ENCODE data around the gene CYP26B1. TPM values are rescaled to one million over a fixed set of nuclear protein-coding genes. Genes with fewer than 3 reads are reported as not detected.
A peak's percentile ranks its signal among the peaks of the same experiment; 100 is the strongest.

CYP26B1 gene
- polyA plus RNA-seq, 1 donor (not counting 4 experiments of a cell fraction or from before 2014, with no cell fraction given) = 1.2 TPM

- DNase-seq (ENCODE audit: low read depth, low spot score) = no peak
- Histone ChIP-seq H3K36me3 (ENCODE audit: control insufficient read depth in 2 of 2, extremely low read depth in 1 of 2, insufficient read depth in 2 of 2, low read length in 2 of 2) (no peaks in the 10 kb centered on the region), H3K4me1 (ENCODE audit: control insufficient read depth, extremely low read depth, insufficient read depth, low read length) (no peaks in the 10 kb centered on the region), H3K9ac (ENCODE audit: control insufficient read depth, extremely low read depth, insufficient read depth, low read length) (no peak overlapping the region), H3K9me1 (ENCODE audit: control insufficient read depth, extremely low read depth, insufficient read depth, low read length) (no peaks in the 10 kb centered on the region), H3K9me3 (ENCODE audit: control insufficient read depth, low read depth, low read length) (no peaks in the 10 kb centered on the region), H3K4me2 (ENCODE audit: control insufficient read depth, extremely low read depth, insufficient read depth, low read depth, low read length) (no peak overlapping the region), H3K4me3 (ENCODE audit: control insufficient read depth in 2 of 3, extremely low read depth in 1 of 3, insufficient read depth in 2 of 3, low read depth in 1 of 3, low read length in 3 of 3) (no peak overlapping the region), H2AFZ (ENCODE audit: control insufficient read depth, low read length) (no peak overlapping the region), H3K27me3 (ENCODE audit: control insufficient read depth, extremely low read depth, insufficient read depth, low read length) (peaks cover 19% of the 10 kb centered on the region), H3K27ac (ENCODE audit: control insufficient read depth, insufficient read depth, low read length) (no peak overlapping the region), H3K79me2 (ENCODE audit: control insufficient read depth, insufficient read depth, low read length) (no peaks in the 10 kb centered on the region), H4K20me1 (ENCODE audit: control insufficient read depth, extremely low read depth, insufficient read depth, low read length) (no peaks in the 10 kb centered on the region)
- TF ChIP-seq EZH2 (IDR thresholded peaks at IDR 0.05; ENCODE audit: low read length) (no peak), CTCF (optimal IDR thresholded peaks at IDR 0.05 in 1 of 3, IDR thresholded peaks at IDR 0.05 in 1 of 3, conservative IDR thresholded peaks at IDR 0.05 in 1 of 3; ENCODE audit: extremely low read depth in 1 of 3, insufficient read depth in 2 of 3, low read length in 3 of 3) (no peak)
- dilution Hi-C loops (cut with MboI; ENCODE audit: extremely low pct_ligation_motif_present, low sequenced_read_pairs) = no loop called here
- no peak for FAIRE-seq
These were observed 8.1 kb upstream of the CYP26B1 start for GRCh38 chr2:72155737-72156136.

- no peak for DNase-seq (ENCODE audit: low read depth, low spot score)
- H3K9ac ChIP-seq (ENCODE audit: control insufficient read depth, extremely low read depth, insufficient read depth, low read length) = no peak overlapping the region
- H2AFZ ChIP-seq (ENCODE audit: control insufficient read depth, low read length) = no peak overlapping the region
- peaks cover under 1% of the 10 kb centered on the region for H3K4me1 ChIP-seq (ENCODE audit: control insufficient read depth, extremely low read depth, insufficient read depth, low read length)
- H3K79me2 ChIP-seq (ENCODE audit: control insufficient read depth, insufficient read depth, low read length) = no peaks in the 10 kb centered on the region
- H3K36me3 ChIP-seq (ENCODE audit: control insufficient read depth in 2 of 2, extremely low read depth in 1 of 2, insufficient read depth in 2 of 2, low read length in 2 of 2) = no peaks in the 10 kb centered on the region
- H4K20me1 ChIP-seq (ENCODE audit: control insufficient read depth, extremely low read depth, insufficient read depth, low read length) = no peaks in the 10 kb centered on the region
- TF ChIP-seq EZH2 (IDR thresholded peaks at IDR 0.05; ENCODE audit: low read length) = peak; percentile 38
- no peak for TF ChIP-seq CTCF (optimal IDR thresholded peaks at IDR 0.05 in 1 of 3, IDR thresholded peaks at IDR 0.05 in 1 of 3, conservative IDR thresholded peaks at IDR 0.05 in 1 of 3; ENCODE audit: extremely low read depth in 1 of 3, insufficient read depth in 2 of 3, low read length in 3 of 3)
- no peak overlapping the region for H3K27ac ChIP-seq (ENCODE audit: control insufficient read depth, insufficient read depth, low read length)
- dilution Hi-C loops (cut with MboI; ENCODE audit: extremely low pct_ligation_motif_present, low sequenced_read_pairs) = no loop called here
- H3K4me3 ChIP-seq (ENCODE audit: control insufficient read depth in 2 of 3, extremely low read depth in 1 of 3, insufficient read depth in 2 of 3, low read depth in 1 of 3, low read length in 3 of 3) = no peak overlapping the region
- no peak for FAIRE-seq
- H3K9me1 ChIP-seq (ENCODE audit: control insufficient read depth, extremely low read depth, insufficient read depth, low read length) = no peaks in the 10 kb centered on the region
- no peaks in the 10 kb centered on the region for H3K9me3 ChIP-seq (ENCODE audit: control insufficient read depth, low read depth, low read length)
- H3K4me2 ChIP-seq (ENCODE audit: control insufficient read depth, extremely low read depth, insufficient read depth, low read depth, low read length) = no peak overlapping the region
- H3K27me3 ChIP-seq (ENCODE audit: control insufficient read depth, extremely low read depth, insufficient read depth, low read length) = peaks cover 20% of the 10 kb centered on the region
These were observed 7.5 kb upstream of the CYP26B1 start for GRCh38 chr2:72155151-72155550.

Data from keratinocyte (primary cell).